ENCODE measurements around the gene PIP5K1C. TPM values are rescaled to one million over a fixed set of nuclear protein-coding genes. Genes with fewer than 3 reads are reported as not detected.

Gene PIP5K1C
- 10 to 100 TPM in 2 of 3 donors, 1 to 10 TPM in 1; 8.7 to 18.7 (median 18.0) TPM for polyA plus RNA-seq

GRCh38 chr19:3700242-3701032, at the start of gene PIP5K1C:
PIP5K1C (minus strand) TSS chr19:3700468; CDS start chr19:3700390, 78 bp downstream.
- WGBS, 3 donors, result 2 to 3% (median 3%) methylated on average over 81 to 82 of the region's 82 CpGs
- H3K27ac ChIP-seq (ENCODE audit: low read depth, low read length), result no peak within 1 kb of the TSS

- WGBS, 3 donors, result 63 to 80% (median 78%) methylated on average over 8 of the region's 8 CpGs
- no peak overlapping the region for H3K27ac ChIP-seq (ENCODE audit: low read depth, low read length)
Measured at GRCh38 chr19:3748965-3749364, 48.7 kb upstream of the PIP5K1C start.

- H3K27ac ChIP-seq (ENCODE audit: low read depth, low read length), result no peak overlapping the region
- WGBS, 3 donors, result 65 to 76% (median 70%) methylated on average over 28 to 31 of the region's 31 CpGs
Measured at GRCh38 chr19:3746371-3747056, 46.2 kb upstream of the PIP5K1C start.

DNA sequence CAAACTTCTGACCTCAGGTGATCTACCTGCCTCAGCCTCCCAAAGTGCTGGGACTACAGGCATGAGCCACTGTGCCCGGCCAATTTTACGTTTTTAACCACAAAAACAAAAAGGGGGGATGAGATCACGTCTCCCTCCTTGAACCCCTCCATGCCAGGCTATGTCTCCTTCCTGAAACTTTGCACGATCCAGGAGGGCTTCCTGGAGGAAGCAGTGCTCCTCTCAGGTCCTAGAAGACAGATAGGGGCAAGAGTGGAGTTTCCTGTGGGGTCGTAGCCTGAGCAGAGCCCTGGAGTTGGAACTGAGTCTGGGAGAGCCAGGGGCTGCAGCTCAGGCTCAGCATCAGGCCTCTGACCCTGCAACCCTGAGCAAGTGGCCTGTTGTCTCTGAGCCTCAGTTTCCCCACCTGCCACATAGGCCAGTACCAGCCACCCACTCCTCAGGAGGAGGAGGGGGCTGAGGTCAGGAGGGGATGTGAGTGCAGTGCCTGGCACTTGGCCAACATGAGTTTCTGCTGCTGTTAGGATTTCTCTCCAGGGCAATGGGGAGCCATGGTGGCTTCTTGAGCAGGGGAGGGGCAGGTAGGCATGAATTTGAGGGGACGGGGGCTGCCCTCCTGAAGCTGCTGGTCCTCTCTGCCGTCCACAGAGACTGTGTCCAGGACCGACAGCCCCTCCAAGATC, 45.2 kb upstream of the PIP5K1C start:
- WGBS, 3 donors, result 62 to 77% (median 66%) methylated on average over 8 of the region's 8 CpGs
- H3K27ac ChIP-seq (ENCODE audit: low read depth, low read length), result no peak overlapping the region

GRCh38 chr19:3743486-3743885, 43.2 kb upstream of the PIP5K1C start:
- H3K27ac ChIP-seq (ENCODE audit: low read depth, low read length), result no peak overlapping the region
- WGBS, 3 donors, result 93 to 98% (median 96%) methylated on average over 2 of the region's 2 CpGs

DNA sequence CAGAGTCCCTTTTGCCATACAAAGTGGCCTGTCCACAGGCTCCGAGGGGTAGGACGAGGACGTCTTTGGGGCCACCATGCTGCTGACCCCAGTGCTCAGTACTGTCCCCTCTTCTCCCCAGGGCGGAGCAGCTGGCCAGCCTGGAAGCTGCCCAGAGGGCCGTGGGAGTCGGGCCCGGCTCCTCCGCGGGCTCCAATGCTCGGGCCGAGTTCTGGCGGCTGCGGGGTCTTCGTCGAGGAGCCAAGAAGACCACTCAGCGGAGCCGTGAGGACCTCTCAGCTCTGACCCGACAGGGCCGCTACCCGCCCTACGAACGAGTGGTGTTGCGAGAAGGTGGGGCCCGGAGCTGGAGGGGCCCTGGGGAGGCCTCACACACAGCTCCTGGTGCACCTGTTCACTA, 40.2 kb upstream of the PIP5K1C start:
- WGBS, 3 donors, result 88 to 96% (median 93%) methylated on average over 24 of the region's 24 CpGs
- no peak overlapping the region for H3K27ac ChIP-seq (ENCODE audit: low read depth, low read length)

GRCh38 chr19:3738477-3739220, 38.4 kb upstream of the PIP5K1C start:
- 83 to 90% (median 86%) methylated on average over 32 of the region's 32 CpGs for WGBS, 3 donors
- no peak overlapping the region for H3K27ac ChIP-seq (ENCODE audit: low read depth, low read length)

- 88 to 90% (median 89%) methylated on average over 10 of the region's 10 CpGs for WGBS, 3 donors
Measured at GRCh38 chr19:3737487-3738205, 37.4 kb upstream of the PIP5K1C start.

GRCh38 chr19:3736106-3736724, 35.9 kb upstream of the PIP5K1C start:
- no peak overlapping the region for H3K27ac ChIP-seq (ENCODE audit: low read depth, low read length)
- WGBS, 3 donors, result 82 to 93% (median 84%) methylated on average over 21 of the region's 21 CpGs

More at GRCh38 chr19:3737487-3738205, 37.4 kb upstream of the PIP5K1C start:
- H3K27ac ChIP-seq (ENCODE audit: low read depth, low read length), result no peak overlapping the region

DNA sequence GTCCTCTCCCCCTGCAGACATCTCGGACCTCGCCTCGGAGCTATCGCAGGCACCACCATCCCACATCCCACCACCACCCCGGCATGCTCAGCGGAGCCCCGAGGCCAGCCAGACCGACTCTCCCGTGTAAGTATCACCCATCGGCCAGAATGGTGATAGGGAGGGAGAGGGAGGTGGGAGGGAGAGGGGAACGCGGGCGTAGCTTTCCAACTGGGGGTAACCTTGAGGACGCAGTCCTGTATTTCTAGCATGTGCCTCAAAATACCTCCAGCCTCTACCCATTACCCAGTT, 34.0 kb upstream of the PIP5K1C start:
- H3K27ac ChIP-seq (ENCODE audit: low read depth, low read length), result no peak overlapping the region
- 88 to 93% (median 91%) methylated on average over 14 of the region's 14 CpGs for WGBS, 3 donors

GRCh38 chr19:3733549-3734309, 33.5 kb upstream of the PIP5K1C start:
- WGBS, 3 donors, result 79 to 88% (median 83%) methylated on average over 20 of the region's 20 CpGs
- no peak overlapping the region for H3K27ac ChIP-seq (ENCODE audit: low read depth, low read length)

DNA sequence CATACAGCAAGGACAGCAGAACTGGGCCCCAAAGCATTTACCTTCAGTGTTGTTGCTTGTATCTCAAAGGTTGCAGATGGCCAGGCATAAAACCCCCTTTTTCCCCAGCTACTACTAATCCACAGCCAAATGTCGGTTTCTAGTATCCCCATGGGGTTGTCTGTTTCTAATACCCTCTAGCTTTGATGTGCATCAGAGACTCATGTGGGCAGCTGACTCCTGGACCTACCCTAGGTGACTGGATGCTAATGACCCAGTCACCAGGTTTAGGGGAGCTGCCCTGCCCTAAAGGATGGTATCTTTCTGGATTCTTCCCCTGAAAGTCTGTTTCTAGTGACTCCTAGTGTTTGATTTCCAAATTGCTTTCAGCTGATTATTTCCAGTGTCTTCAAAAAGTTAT, 31.8 kb upstream of the PIP5K1C start:
- no peak overlapping the region for H3K27ac ChIP-seq (ENCODE audit: low read depth, low read length)
- 90 to 94% (median 94%) methylated on average over 1 of the region's 1 CpG for WGBS, 3 donors

- no peak overlapping the region for H3K27ac ChIP-seq (ENCODE audit: low read depth, low read length)
- 94 to 95% (median 95%) methylated on average over 30 to 32 of the region's 32 CpGs for WGBS, 3 donors
Measured at GRCh38 chr19:3730457-3730958, 30.2 kb upstream of the PIP5K1C start.

- WGBS, 3 donors, result 17 to 34% (median 30%) methylated on average over 14 of the region's 14 CpGs
- no peak overlapping the region for H3K27ac ChIP-seq (ENCODE audit: low read depth, low read length)
Measured at GRCh38 chr19:3725640-3726310, 25.5 kb upstream of the PIP5K1C start.

- WGBS, 3 donors, result 61 to 62% (median 61%) methylated on average over 3 of the region's 3 CpGs
- H3K27ac ChIP-seq (ENCODE audit: low read depth, low read length), result no peak overlapping the region
Measured at GRCh38 chr19:3725121-3725520, 24.9 kb upstream of the PIP5K1C start.

- WGBS, 3 donors, result 45 to 62% (median 50%) methylated on average over 8 of the region's 8 CpGs
- H3K27ac ChIP-seq (ENCODE audit: low read depth, low read length), result no peak overlapping the region
Measured at GRCh38 chr19:3723883-3724282, 23.6 kb upstream of the PIP5K1C start.
